Measurements from ENCODE around the gene ECHS1. TPM values are rescaled to one million over a fixed set of nuclear protein-coding genes. Genes with fewer than 3 reads are reported as not detected.

ECHS1 gene
- total and polyA plus RNA-seq, 2 experiments from 2014 or later = 92.1 to 127 TPM

DNA sequence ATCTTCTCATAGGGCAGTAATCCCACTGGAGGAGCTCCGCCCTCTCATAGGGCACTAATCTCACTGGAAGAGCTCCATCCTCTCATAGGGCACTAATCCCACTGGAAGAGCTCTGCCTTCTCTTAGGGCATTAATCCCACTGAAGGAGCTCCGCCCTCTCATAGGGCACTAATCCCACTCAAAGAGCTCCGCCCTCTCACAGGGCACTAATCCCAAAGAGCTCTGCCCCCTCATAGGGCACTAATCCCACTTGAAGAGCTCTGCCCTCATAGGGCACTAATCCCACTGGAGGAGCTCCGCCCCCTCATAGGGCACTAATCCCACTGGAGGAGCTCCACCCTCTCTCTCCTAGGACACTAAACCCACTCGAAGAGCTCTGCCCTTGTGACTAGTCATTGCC is 11.9 kb downstream of the ECHS1 start:
- Histone ChIP-seq H3K79me2 (replicated peaks; ENCODE audit: insufficient read depth) (0 out of 2 replicates have a peak, but pooled peaks cover 4% of the 10 kb centered on the region), H4K20me1 (replicated peaks; ENCODE audit: insufficient read depth) (no peaks in the 10 kb centered on the region; the same call in 1 of the 2 replicates), H3K4me1 (ENCODE audit: insufficient read depth) (no peaks in the 10 kb centered on the region), H3K4me2 (no peak overlapping the region), H3K27me3 (ENCODE audit: insufficient read depth) (peaks cover 6% of the 10 kb centered on the region; the same call in 1 of the 2 replicates), H3K9me2 (ENCODE audit: insufficient read depth) (no peaks in the 10 kb centered on the region), H3K36me3 (ENCODE audit: insufficient read depth) (no peaks in the 10 kb centered on the region), H3K4me3 (no peak overlapping the region), H2AFZ (no peak overlapping the region), H3K27ac (ENCODE audit: low read depth) (no peak overlapping the region), H3F3A (replicated peaks; ENCODE audit: low read depth) (no peaks in the 10 kb centered on the region; the same call in 1 of the 2 replicates)
- TF ChIP-seq CREB1 (CRISPR knock-in tag; IDR thresholded peaks at IDR 0.05; ENCODE audit: low read depth) = no peak
- TF ChIP-seq ZNF331 (CRISPR knock-in tag; IDR thresholded peaks at IDR 0.05; ENCODE audit: low read depth) = no peak
- TF ChIP-seq ETS1 (IDR thresholded peaks at IDR 0.05) = no peak
- no peak; the same call in 1 of the 2 replicates for TF ChIP-seq POLR2AphosphoS5 (IDR thresholded peaks at IDR 0.05; ENCODE audit: low read depth)
- TF ChIP-seq EZH2 (IDR thresholded peaks at IDR 0.05; ENCODE audit: low read depth, unreplicated experiment) = no peak
- TF ChIP-seq, protein P1, sequence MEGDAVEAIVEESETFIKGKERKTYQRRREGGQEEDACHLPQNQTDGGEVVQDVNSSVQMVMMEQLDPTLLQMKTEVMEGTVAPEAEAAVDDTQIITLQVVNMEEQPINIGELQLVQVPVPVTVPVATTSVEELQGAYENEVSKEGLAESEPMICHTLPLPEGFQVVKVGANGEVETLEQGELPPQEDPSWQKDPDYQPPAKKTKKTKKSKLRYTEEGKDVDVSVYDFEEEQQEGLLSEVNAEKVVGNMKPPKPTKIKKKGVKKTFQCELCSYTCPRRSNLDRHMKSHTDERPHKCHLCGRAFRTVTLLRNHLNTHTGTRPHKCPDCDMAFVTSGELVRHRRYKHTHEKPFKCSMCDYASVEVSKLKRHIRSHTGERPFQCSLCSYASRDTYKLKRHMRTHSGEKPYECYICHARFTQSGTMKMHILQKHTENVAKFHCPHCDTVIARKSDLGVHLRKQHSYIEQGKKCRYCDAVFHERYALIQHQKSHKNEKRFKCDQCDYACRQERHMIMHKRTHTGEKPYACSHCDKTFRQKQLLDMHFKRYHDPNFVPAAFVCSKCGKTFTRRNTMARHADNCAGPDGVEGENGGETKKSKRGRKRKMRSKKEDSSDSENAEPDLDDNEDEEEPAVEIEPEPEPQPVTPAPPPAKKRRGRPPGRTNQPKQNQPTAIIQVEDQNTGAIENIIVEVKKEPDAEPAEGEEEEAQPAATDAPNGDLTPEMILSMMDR (conservative IDR thresholded peaks at IDR 0.05; ENCODE audit: low read depth in 2 of 2) = no peak
- no peak for TF ChIP-seq ZNF114 (CRISPR knock-in tag; IDR thresholded peaks at IDR 0.05)
- TF ChIP-seq, protein P2, sequence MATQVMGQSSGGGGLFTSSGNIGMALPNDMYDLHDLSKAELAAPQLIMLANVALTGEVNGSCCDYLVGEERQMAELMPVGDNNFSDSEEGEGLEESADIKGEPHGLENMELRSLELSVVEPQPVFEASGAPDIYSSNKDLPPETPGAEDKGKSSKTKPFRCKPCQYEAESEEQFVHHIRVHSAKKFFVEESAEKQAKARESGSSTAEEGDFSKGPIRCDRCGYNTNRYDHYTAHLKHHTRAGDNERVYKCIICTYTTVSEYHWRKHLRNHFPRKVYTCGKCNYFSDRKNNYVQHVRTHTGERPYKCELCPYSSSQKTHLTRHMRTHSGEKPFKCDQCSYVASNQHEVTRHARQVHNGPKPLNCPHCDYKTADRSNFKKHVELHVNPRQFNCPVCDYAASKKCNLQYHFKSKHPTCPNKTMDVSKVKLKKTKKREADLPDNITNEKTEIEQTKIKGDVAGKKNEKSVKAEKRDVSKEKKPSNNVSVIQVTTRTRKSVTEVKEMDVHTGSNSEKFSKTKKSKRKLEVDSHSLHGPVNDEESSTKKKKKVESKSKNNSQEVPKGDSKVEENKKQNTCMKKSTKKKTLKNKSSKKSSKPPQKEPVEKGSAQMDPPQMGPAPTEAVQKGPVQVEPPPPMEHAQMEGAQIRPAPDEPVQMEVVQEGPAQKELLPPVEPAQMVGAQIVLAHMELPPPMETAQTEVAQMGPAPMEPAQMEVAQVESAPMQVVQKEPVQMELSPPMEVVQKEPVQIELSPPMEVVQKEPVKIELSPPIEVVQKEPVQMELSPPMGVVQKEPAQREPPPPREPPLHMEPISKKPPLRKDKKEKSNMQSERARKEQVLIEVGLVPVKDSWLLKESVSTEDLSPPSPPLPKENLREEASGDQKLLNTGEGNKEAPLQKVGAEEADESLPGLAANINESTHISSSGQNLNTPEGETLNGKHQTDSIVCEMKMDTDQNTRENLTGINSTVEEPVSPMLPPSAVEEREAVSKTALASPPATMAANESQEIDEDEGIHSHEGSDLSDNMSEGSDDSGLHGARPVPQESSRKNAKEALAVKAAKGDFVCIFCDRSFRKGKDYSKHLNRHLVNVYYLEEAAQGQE (IDR thresholded peaks at IDR 0.05; ENCODE audit: unreplicated experiment) = no peak
- TF ChIP-seq JUNB (IDR thresholded peaks at IDR 0.05; ENCODE audit: unreplicated experiment) = no peak
- TF ChIP-seq NANOG (IDR thresholded peaks at IDR 0.05; ENCODE audit: borderline replicate concordance) = no peak
- Mint-ChIP-seq H3K27ac (no peak overlapping the region), H3K9me3 (no peaks in the 10 kb centered on the region), H3K4me1 (no peaks in the 10 kb centered on the region), H3K27me3 (ENCODE audit: insufficient read depth, low read depth, poor library complexity) (peaks cover 6% of the 10 kb centered on the region), H3K36me3 (ENCODE audit: low read depth) (peaks cover 41% of the 10 kb centered on the region), H3K4me3 (no peak overlapping the region)
- no peak for ATAC-seq
- no peak for DNase-seq (ENCODE audit: low spot score)

All from GM23338 (cell line).